ENCODE measurements around the gene SORCS1.

DNA sequence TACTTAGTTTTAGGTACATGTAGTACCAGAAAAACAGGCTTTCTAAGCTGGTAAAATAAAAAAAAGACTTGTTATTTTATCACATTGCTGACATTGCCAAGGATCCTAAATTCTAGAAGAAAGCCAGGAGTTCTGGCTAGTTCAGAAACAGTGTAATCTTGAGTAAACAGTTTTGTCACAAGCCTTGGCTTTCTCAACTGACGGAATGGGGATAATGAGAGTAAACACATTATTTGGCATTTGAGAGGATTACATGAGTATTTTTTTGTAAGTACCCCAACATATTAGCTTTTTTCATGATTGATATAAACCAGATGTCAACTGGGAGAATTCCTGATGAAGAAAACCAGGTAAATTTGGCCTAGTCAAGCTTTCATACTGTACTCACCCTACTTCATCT, 269.8 kb downstream of the SORCS1 start:
- TF ChIP-seq RFX5 (IDR thresholded peaks at IDR 0.05; ENCODE audit: low read length), result no peak
- TF ChIP-seq, protein P1, sequence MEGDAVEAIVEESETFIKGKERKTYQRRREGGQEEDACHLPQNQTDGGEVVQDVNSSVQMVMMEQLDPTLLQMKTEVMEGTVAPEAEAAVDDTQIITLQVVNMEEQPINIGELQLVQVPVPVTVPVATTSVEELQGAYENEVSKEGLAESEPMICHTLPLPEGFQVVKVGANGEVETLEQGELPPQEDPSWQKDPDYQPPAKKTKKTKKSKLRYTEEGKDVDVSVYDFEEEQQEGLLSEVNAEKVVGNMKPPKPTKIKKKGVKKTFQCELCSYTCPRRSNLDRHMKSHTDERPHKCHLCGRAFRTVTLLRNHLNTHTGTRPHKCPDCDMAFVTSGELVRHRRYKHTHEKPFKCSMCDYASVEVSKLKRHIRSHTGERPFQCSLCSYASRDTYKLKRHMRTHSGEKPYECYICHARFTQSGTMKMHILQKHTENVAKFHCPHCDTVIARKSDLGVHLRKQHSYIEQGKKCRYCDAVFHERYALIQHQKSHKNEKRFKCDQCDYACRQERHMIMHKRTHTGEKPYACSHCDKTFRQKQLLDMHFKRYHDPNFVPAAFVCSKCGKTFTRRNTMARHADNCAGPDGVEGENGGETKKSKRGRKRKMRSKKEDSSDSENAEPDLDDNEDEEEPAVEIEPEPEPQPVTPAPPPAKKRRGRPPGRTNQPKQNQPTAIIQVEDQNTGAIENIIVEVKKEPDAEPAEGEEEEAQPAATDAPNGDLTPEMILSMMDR (IDR thresholded peaks at IDR 0.05), result no peak
